Erythroblast (primary cell): Measurements from ENCODE around the gene PLBD2.

Source experiments
- GATA1 ChIP-seq: IDR thresholded peaks from 2 replicates; pipeline ENCODE4 v1.6.1; 2011; ENCODE audit warnings: low read depth, mild to moderate bottlenecking, control low read depth, low read length, moderate library complexity
- POLR2A ChIP-seq: IDR thresholded peaks from 2 replicates; pipeline ENCODE4 v1.6.1; 2011; ENCODE audit warnings: mild to moderate bottlenecking, low read length

GRCh38 chr12:113317122-113317521, 41.3 kb upstream of the PLBD2 start:
- no peak for TF ChIP-seq POLR2A
- no peak for TF ChIP-seq GATA1
